ENCODE data around the gene COPS9.

The COPS9 gene

DNA sequence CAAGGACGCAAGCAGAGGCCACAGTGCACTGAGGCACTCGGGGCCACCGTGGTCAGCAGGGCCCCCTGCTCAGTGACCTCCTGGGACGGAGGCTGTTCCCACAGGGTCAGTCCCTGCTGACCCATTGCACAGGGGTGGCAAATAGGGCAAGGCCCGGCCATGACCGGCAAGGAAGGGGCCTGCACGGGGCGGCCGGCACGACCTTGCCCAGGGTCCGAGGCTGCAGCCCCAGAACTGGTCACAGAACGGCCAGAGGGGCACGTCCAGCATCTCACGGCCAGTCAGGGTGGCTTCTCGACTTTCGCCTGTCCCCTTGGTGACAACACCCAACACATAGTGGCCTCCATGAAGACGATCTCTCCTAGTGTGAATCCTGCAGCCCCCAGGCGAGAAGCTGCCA, 31.9 kb upstream of the COPS9 start:
- Histone ChIP-seq H3K4me2 (ENCODE audit: low read length) (no peak overlapping the region), H3K4me1 (ENCODE audit: low read length) (no peaks in the 10 kb centered on the region), H4K20me1 (ENCODE audit: insufficient read depth, low read length) (no peaks in the 10 kb centered on the region), H3K9me3 (ENCODE audit: insufficient read depth, low read length) (no peaks in the 10 kb centered on the region), H3K4me3 (ENCODE audit: low read length) (no peak overlapping the region), H3K36me3 (replicated peaks; ENCODE audit: low read depth, low read length) (no peaks in the 10 kb centered on the region), H3K27ac (ENCODE audit: low read length) (no peak overlapping the region), H3K9ac (ENCODE audit: low read length) (no peak overlapping the region), H3K27me3 (ENCODE audit: low read depth, low read length) (no peaks in the 10 kb centered on the region), H3K79me2 (ENCODE audit: low read length) (no peaks in the 10 kb centered on the region), H2AFZ (ENCODE audit: low read depth, low read length) (no peak overlapping the region)
- TF ChIP-seq, protein P1, sequence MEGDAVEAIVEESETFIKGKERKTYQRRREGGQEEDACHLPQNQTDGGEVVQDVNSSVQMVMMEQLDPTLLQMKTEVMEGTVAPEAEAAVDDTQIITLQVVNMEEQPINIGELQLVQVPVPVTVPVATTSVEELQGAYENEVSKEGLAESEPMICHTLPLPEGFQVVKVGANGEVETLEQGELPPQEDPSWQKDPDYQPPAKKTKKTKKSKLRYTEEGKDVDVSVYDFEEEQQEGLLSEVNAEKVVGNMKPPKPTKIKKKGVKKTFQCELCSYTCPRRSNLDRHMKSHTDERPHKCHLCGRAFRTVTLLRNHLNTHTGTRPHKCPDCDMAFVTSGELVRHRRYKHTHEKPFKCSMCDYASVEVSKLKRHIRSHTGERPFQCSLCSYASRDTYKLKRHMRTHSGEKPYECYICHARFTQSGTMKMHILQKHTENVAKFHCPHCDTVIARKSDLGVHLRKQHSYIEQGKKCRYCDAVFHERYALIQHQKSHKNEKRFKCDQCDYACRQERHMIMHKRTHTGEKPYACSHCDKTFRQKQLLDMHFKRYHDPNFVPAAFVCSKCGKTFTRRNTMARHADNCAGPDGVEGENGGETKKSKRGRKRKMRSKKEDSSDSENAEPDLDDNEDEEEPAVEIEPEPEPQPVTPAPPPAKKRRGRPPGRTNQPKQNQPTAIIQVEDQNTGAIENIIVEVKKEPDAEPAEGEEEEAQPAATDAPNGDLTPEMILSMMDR (IDR thresholded peaks at IDR 0.05; ENCODE audit: low read depth, low read length) = no peak
- TF ChIP-seq EZH2phosphoT487 (IDR thresholded peaks at IDR 0.05; ENCODE audit: low read depth) = no peak

DNA sequence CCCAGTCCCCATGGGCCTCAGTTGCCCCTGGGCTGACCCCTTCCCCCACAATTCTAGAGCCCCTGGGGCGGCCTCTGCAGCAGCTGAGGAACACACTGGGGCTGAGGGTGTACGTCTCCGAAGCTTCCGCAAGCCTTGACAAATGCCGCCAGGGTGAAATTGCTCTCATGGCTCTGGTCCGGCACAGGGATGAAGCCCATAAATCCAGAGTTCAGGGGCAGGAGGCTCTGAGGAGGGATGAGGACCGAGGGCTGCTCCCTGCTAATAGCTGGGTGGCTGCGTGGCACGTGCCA, 31.4 kb upstream of the COPS9 start:
- Histone ChIP-seq H3K9ac (ENCODE audit: low read length) (no peak overlapping the region), H3K4me2 (ENCODE audit: low read length) (no peak overlapping the region), H3K27ac (ENCODE audit: low read length) (no peak overlapping the region), H3K36me3 (replicated peaks; ENCODE audit: low read depth, low read length) (no peaks in the 10 kb centered on the region), H3K27me3 (ENCODE audit: low read depth, low read length) (no peaks in the 10 kb centered on the region), H3K4me1 (ENCODE audit: low read length) (no peaks in the 10 kb centered on the region), H3K79me2 (ENCODE audit: low read length) (no peaks in the 10 kb centered on the region), H4K20me1 (ENCODE audit: insufficient read depth, low read length) (no peaks in the 10 kb centered on the region), H2AFZ (ENCODE audit: low read depth, low read length) (no peak overlapping the region), H3K9me3 (ENCODE audit: insufficient read depth, low read length) (no peaks in the 10 kb centered on the region), H3K4me3 (ENCODE audit: low read length) (no peak overlapping the region)
- no peak for TF ChIP-seq EZH2phosphoT487 (IDR thresholded peaks at IDR 0.05; ENCODE audit: low read depth)
- TF ChIP-seq, protein P1 (IDR thresholded peaks at IDR 0.05; ENCODE audit: low read depth, low read length) = no peak

DNA sequence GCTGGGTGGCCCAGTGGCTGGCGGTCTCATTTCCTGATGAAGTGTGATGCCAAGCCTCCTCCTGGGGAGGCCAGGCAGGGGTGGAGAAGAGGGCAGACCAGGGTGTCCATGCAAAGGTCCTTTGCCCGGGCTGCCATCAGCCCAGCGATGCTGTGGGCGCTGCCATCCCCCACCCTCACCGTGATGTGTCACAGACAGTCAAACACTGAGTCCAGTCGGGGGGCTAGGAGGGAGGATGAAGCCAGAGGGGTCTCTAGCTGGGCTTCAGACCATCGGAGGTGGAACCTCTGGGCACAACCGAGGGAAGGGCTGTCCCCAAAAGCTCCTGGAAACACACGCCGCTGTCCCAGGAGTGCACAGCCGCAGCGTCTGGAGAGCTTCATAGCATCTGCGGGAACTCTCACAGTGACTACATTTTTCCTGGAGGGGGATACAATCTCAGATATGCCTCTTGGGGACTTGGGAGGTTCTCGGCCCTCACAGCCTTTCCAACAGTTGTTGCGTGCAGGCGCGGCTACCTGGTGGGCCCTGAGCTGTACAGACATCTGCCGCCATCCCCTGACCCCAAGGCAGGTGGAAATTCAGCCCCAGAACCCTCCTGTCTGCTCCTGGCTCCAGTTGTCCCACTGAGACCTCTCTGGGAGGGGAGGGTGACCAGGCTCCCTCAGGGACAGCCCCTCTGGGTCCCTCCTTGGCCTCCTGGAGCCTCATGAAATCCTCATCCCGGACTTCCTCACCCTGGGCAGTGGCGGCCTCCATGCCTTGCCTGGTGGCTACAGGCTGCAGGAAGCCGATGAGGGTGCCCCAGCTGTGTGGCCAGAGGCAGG, 30.9 kb upstream of the COPS9 start:
- H4K20me1 ChIP-seq (ENCODE audit: insufficient read depth, low read length) = no peaks in the 10 kb centered on the region
- H2AFZ ChIP-seq (ENCODE audit: low read depth, low read length) = no peak overlapping the region
- H3K9me3 ChIP-seq (ENCODE audit: insufficient read depth, low read length) = no peaks in the 10 kb centered on the region
- no peak overlapping the region for H3K9ac ChIP-seq (ENCODE audit: low read length)
- no peaks in the 10 kb centered on the region for H3K4me1 ChIP-seq (ENCODE audit: low read length)
- H3K27ac ChIP-seq (ENCODE audit: low read length) = no peak overlapping the region
- no peaks in the 10 kb centered on the region for H3K36me3 ChIP-seq (replicated peaks; ENCODE audit: low read depth, low read length)
- H3K79me2 ChIP-seq (ENCODE audit: low read length) = no peaks in the 10 kb centered on the region
- H3K27me3 ChIP-seq (ENCODE audit: low read depth, low read length) = no peaks in the 10 kb centered on the region
- no peak overlapping the region for H3K4me3 ChIP-seq (ENCODE audit: low read length)
- no peak overlapping the region for H3K4me2 ChIP-seq (ENCODE audit: low read length)
- TF ChIP-seq, protein P1 (IDR thresholded peaks at IDR 0.05; ENCODE audit: low read depth, low read length) = no peak
- no peak for TF ChIP-seq EZH2phosphoT487 (IDR thresholded peaks at IDR 0.05; ENCODE audit: low read depth)

DNA sequence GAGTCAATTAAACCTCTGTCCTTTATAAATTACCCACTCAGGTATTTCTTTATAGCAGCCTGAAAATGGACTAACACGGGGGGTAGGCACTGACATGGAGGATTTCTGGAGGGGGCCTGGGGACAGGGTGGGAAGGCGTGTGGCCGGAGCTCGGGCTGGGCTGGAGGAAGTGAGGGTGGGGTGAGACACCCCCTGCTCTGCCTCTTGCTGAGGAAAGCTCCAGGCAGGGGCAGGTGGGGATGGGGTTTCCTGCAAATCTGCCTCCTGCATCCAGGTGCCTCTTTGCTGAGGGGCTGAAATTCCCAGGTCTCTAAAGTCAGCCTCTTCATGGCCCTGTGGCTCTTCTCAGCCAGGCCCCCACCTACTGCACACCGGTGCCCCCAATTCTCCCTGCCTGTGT, 30.1 kb upstream of the COPS9 start:
- no peaks in the 10 kb centered on the region for H3K36me3 ChIP-seq (replicated peaks; ENCODE audit: low read depth, low read length)

More for the DNA sequence above, 30.1 kb upstream of the COPS9 start:
- no peaks in the 10 kb centered on the region for H3K27me3 ChIP-seq (ENCODE audit: low read depth, low read length)
- H2AFZ ChIP-seq (ENCODE audit: low read depth, low read length) = no peak overlapping the region
- H3K9me3 ChIP-seq (ENCODE audit: insufficient read depth, low read length) = no peaks in the 10 kb centered on the region
- H3K79me2 ChIP-seq (ENCODE audit: low read length) = no peaks in the 10 kb centered on the region
- TF ChIP-seq EZH2phosphoT487 (IDR thresholded peaks at IDR 0.05; ENCODE audit: low read depth) = no peak
- TF ChIP-seq, protein P1 (IDR thresholded peaks at IDR 0.05; ENCODE audit: low read depth, low read length) = no peak
- H3K9ac ChIP-seq (ENCODE audit: low read length) = no peak overlapping the region
- no peaks in the 10 kb centered on the region for H4K20me1 ChIP-seq (ENCODE audit: insufficient read depth, low read length)
- no peak overlapping the region for H3K4me2 ChIP-seq (ENCODE audit: low read length)
- no peak overlapping the region for H3K4me3 ChIP-seq (ENCODE audit: low read length)
- H3K4me1 ChIP-seq (ENCODE audit: low read length) = no peaks in the 10 kb centered on the region
- H3K27ac ChIP-seq (ENCODE audit: low read length) = no peak overlapping the region
